ENCODE measurements around the gene PPM1D.

DNA sequence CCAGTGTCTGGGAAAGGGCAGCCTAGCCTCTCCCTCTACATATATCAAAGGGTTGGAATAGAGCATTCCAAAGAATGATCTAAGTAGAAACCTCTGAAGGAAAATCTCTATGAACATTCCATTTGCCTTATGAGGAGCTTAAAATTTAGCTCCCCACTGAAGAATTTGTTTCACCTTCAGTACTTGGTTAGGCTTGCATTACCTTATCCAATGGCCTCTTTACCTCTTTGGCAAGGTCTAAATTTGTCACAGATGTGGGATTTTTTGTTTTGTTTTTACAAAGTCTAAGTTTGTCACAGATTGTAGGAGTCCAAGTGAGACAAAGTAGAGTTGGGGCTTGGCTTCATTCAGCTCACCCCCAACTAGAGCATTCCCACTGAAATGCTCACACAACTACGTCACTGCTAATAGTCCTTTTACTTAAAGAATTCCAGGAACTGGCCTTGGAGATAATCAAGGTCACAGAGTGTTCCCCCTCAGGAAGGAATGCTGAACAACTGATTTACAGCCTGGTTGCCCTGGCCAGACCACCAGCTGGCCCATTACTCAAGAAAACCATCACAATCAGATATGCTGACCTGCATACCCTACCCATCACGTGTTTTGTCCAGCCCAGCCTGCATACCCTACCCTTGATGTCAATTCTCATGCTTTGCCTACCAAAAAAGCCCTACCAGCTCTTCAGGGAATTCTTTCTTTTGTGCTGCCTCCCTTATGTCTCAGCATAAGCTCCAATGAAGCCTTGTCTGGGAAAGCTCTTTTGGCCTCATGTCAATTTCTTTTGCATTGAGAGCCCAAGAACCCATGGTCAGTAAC lies 26.5 kb upstream of the PPM1D start:
- TF ChIP-seq, protein P1, sequence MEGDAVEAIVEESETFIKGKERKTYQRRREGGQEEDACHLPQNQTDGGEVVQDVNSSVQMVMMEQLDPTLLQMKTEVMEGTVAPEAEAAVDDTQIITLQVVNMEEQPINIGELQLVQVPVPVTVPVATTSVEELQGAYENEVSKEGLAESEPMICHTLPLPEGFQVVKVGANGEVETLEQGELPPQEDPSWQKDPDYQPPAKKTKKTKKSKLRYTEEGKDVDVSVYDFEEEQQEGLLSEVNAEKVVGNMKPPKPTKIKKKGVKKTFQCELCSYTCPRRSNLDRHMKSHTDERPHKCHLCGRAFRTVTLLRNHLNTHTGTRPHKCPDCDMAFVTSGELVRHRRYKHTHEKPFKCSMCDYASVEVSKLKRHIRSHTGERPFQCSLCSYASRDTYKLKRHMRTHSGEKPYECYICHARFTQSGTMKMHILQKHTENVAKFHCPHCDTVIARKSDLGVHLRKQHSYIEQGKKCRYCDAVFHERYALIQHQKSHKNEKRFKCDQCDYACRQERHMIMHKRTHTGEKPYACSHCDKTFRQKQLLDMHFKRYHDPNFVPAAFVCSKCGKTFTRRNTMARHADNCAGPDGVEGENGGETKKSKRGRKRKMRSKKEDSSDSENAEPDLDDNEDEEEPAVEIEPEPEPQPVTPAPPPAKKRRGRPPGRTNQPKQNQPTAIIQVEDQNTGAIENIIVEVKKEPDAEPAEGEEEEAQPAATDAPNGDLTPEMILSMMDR (IDR thresholded peaks at IDR 0.05) = no peak
- no peak for TF ChIP-seq EP300 (IDR thresholded peaks at IDR 0.05)
